ENCODE measurements around the gene TIPRL. TPM values are rescaled to one million over a fixed set of nuclear protein-coding genes. Genes with fewer than 3 reads are reported as not detected.

TIPRL gene
- total and polyA plus RNA-seq, 2 of the 8 experiments (the other 6 are each of a cell fraction or from before 2014, with no cell fraction given), result 8.1 to 27.4 TPM

DNA sequence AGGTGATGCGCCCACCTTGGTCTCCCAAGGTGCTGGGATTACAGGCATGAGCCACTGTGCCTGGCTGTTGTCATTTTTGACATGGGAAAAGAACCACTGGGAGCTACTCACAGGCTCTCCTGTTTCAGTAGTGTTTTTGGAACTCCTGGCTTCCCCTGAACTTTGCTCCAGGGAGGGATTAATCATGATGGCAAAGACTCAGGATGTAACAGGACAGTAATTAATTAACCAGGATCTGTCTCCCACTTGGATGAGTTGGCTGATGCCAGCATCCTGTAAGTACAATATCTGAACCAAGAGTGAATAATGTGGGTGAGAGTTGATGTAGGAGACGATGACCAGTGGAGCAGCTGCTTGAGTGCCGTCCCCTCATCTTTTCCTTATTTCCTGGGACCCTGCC is 51.9 kb downstream of the TIPRL start:
- no peak overlapping the region for H2BK15ac ChIP-seq (ENCODE audit: low read length)
- TF ChIP-seq SIRT6 (IDR thresholded peaks at IDR 0.05; ENCODE audit: low read length) (no peak), RBBP5 (IDR thresholded peaks at IDR 0.05; ENCODE audit: borderline replicate concordance, low read depth, low read length) (no peak), JUN (IDR thresholded peaks at IDR 0.05; ENCODE audit: low read depth, low read length) (no peak), SP2 (IDR thresholded peaks at IDR 0.05; ENCODE audit: low read length) (no peak)
- H3K9me3 ChIP-seq (ENCODE audit: insufficient read depth in 2 of 2, low read depth in 1 of 2, low read length in 1 of 2), result no peaks in the 10 kb centered on the region
- ChIA-PET CTCF (ENCODE audit: partially characterized antibody) (interaction anchor here (0.9 to 2.3 kb wide), 4 partner anchors 13 to 148 kb away, joined by 3 to 6 read pairs (median 3); no protein-coding TSS in a partner anchor), POLR2A (ENCODE audit: partially characterized antibody) (no interaction called here)
- no peak overlapping the region for H3K4me2 ChIP-seq (ENCODE audit: insufficient read depth in 1 of 2, low read depth in 2 of 2, low read length in 2 of 2)
- H4K8ac ChIP-seq (ENCODE audit: extremely low read depth, insufficient read depth, low read length), result no peak overlapping the region
- H2BK12ac ChIP-seq (ENCODE audit: low read depth, low read length), result no peak overlapping the region
- H3K9ac ChIP-seq (replicated peaks in 1 of 4; ENCODE audit: extremely low read depth in 1 of 4, low read depth in 3 of 4, low read length in 3 of 4), result no peak overlapping the region
- WGBS, 2 experiments (ENCODE audit: extremely low coverage in 1 of 2, insufficient coverage in 1 of 2, insufficient read length in 1 of 2, insufficient replicate concordance in 2 of 2, low coverage in 1 of 2, low lambda C conversion rate in 2 of 2, missing lambda C conversion rate in 1 of 2), result 95% methylated on average over 3 of the region's 3 CpGs; no CpG with 5 or more reads in 1 of the 2 experiments
- no peak overlapping the region for H2AK5ac ChIP-seq (ENCODE audit: low read depth, low read length)
- no peak overlapping the region for H3K4ac ChIP-seq (replicated peaks; ENCODE audit: insufficient read length, low read depth, low read length)
- peaks cover 0 to 12% (median 0%) of the 10 kb centered on the region in 4 experiments; a peak in 3 of 8 replicates for H3K36me3 ChIP-seq (ENCODE audit: control insufficient read depth in 2 of 4, insufficient read depth in 4 of 4, low read length in 3 of 4)
- FAIRE-seq (no peak), DNase-seq (ENCODE audit: low read depth in 1 of 2, low spot score in 2 of 2) (no peak)
- no peak overlapping the region for H2BK120ac ChIP-seq (replicated peaks; ENCODE audit: low read depth, low read length)
- peaks cover 2% of the 10 kb centered on the region; the same call in 1 of the 2 replicates for H3K79me1 ChIP-seq (ENCODE audit: low read depth, low read length)
- H3K14ac ChIP-seq (ENCODE audit: insufficient read length), result no peak overlapping the region
- H2BK20ac ChIP-seq (ENCODE audit: low read length), result no peak overlapping the region
- H2BK5ac ChIP-seq (ENCODE audit: low read depth, low read length), result no peak overlapping the region
- peaks cover 3% of the 10 kb centered on the region; the same call in 1 of the 2 replicates for H3K23me2 ChIP-seq (ENCODE audit: low read depth, low read length)
- no peak overlapping the region for H3K23ac ChIP-seq (ENCODE audit: insufficient read length)
- no peak overlapping the region for H3K56ac ChIP-seq (replicated peaks; ENCODE audit: insufficient read length, low read depth, low read length)
- no peak overlapping the region for H3K18ac ChIP-seq (ENCODE audit: extremely low read depth, low read length)
- no peak overlapping the region for H4K5ac ChIP-seq (ENCODE audit: insufficient read length, low read depth, low read length)
- H2AFZ ChIP-seq (ENCODE audit: low read length), result no peak overlapping the region
- H4K20me1 ChIP-seq (replicated peaks in 1 of 2; ENCODE audit: control insufficient read depth in 1 of 2, insufficient read depth in 2 of 2, low read length in 2 of 2), result peaks cover 0 to 3% of the 10 kb centered on the region in 2 experiments
- no peaks in the 10 kb centered on the region for H3K27me3 ChIP-seq (replicated peaks in 1 of 4; ENCODE audit: control insufficient read depth in 3 of 4, extremely low read depth in 1 of 4, insufficient read depth in 3 of 4, low read length in 3 of 4)
- peaks cover 0 to 2% (median under 1%) of the 10 kb centered on the region in 4 experiments; a peak in 2 of 7 replicates for H3K4me1 ChIP-seq (replicated peaks in 1 of 4; ENCODE audit: control insufficient read depth in 3 of 4, insufficient read depth in 4 of 4, low read length in 3 of 4)
- H3K4me3 ChIP-seq (ENCODE audit: extremely low read depth in 1 of 4, insufficient read depth in 2 of 4, low read depth in 3 of 4, low read length in 4 of 4), result no peak overlapping the region
- H4K91ac ChIP-seq (replicated peaks; ENCODE audit: insufficient read length, low read length), result no peak overlapping the region
- H3K79me2 ChIP-seq (ENCODE audit: control insufficient read depth in 1 of 2, insufficient read depth in 2 of 2, low read length in 2 of 2), result peaks cover 3 to 33% of the 10 kb centered on the region in 2 experiments; a peak in 3 of 4 replicates
- no peak overlapping the region for H3K27ac ChIP-seq (ENCODE audit: low read depth, low read length)
